Gastroesophageal sphincter (tissue), 4 donors: ENCODE results near the gene ZNF765. TPM values are rescaled to one million over a fixed set of nuclear protein-coding genes. Genes with fewer than 3 reads are reported as not detected.
"Not testable (repeated sequence)": the region's sequence is repeated elsewhere in the genome, so short reads cannot be mapped to it uniquely, and the experiment has no call there.

Experiments
- ATAC-seq: fragments of 150-250 bp; one replicate; pipeline ENCODE4 v1.9.1; 2016; ENCODE audit warnings: mild to moderate bottlenecking, moderate library complexity
- H3K27ac ChIP-seq, 4 donors: fragments of 200-600 bp; sonication (generic) in 3 of 4; 1 replicate in 3 of 4; 2 replicates in 1 of 4; pipeline ENCODE4 v1.5.1; 2016 to 2019
- H3K27me3 ChIP-seq: fragments of 200-600 bp; sonication (generic); one replicate; pipeline ENCODE4 v1.5.1; 2019
- H3K36me3 ChIP-seq, 2 donors: fragments of 200-600 bp; sonication (generic); one replicate each; pipeline ENCODE4 v1.5.1; 2019; ENCODE audit warnings: control low read depth in 1 of 2
- H3K4me1 ChIP-seq, 3 donors: fragments of 200-600 bp; sonication (generic); 1 replicate in 2 of 3; 2 replicates in 1 of 3; pipeline ENCODE4 v1.5.1; 2016 to 2019; ENCODE audit warnings: control low read depth in 2 of 3
- H3K4me3 ChIP-seq, 2 donors: fragments of 200-600 bp; sonication (generic); one replicate each; pipeline ENCODE4 v1.5.1; 2019; ENCODE audit warnings: mild to moderate bottlenecking in 1 of 2, moderate library complexity in 1 of 2
- H3K9me3 ChIP-seq, 3 donors: fragments of 200-600 bp; sonication (generic); one replicate each; pipeline ENCODE4 v1.5.1; 2017 to 2019; ENCODE audit warnings: control low read depth in 2 of 3
- EP300 ChIP-seq: sonication (generic); formaldehyde crosslinking; IDR thresholded peaks from one replicate; pipeline ENCODE4 v1.6.1; 2017; ENCODE audit warnings: antibody characterized with exemption, mild to moderate bottlenecking
- POLR2A ChIP-seq, 2 donors: fragments of 450-650 bp; IDR thresholded peaks; one replicate each; pipeline ENCODE4 v1.6.1; 2017; ENCODE audit warnings: antibody characterized with exemption in 2 of 2, mild to moderate bottlenecking in 2 of 2, moderate library complexity in 1 of 2
- POLR2AphosphoS5 ChIP-seq: sonication (generic); formaldehyde crosslinking; IDR thresholded peaks from one replicate; pipeline ENCODE4 v1.6.1; 2017; ENCODE audit warnings: antibody characterized with exemption
- WGBS, 2 donors: methylation state at CpG; one replicate each; pipeline ENCODE4 v1.1.5; 2018; ENCODE audit warnings: low coverage in 1 of 2; 5-methylcytosine and 5-hydroxymethylcytosine counted together
- total RNA-seq, 4 donors: library from RNA; depleted of rRNA; stranded (reverse); fragments of >200 nt; gene quantifications; one replicate each; pipeline ENCODE4 v1.1.0, GENCODE V29; 2016
- TF ChIP-seq, protein P1 (sequence below), 4 experiments: fragments of 200-600 bp in 2 of 4; fragments of 450-650 bp in 2 of 4; sonication (generic) in 1 of 4; IDR thresholded peaks; one replicate each; pipeline ENCODE4 v1.5.1; 2017 to 2019; ENCODE audit warnings: antibody characterized with exemption in 4 of 4, mild to moderate bottlenecking in 2 of 4, moderate library complexity in 2 of 4

Gene ZNF765
- total RNA-seq, 4 donors from 2014 or later, result 7.3 to 13.4 (median 8.2) TPM

DNA sequence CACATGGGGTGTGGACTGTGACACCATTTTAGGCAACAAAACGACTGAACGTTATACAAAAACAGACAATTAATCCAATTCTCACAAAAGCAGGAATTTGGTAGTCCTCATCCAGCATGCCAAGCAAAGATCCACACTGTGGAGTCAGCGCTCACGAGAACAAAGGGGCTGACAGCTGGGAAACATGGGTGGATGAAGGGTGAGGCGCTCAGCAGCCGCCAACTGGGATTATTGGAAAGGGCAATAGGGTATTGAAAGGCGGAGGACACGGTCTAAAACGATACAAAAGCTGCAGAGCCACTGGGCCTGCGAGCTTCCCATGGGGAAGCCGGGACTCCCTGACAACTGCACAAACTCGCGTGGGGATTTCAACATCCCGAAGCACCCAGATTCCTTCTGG, 67.9 kb downstream of the ZNF765 start:
- Histone ChIP-seq H3K4me3 (no peak overlapping the region), H3K27me3 (peaks cover 31% of the 10 kb centered on the region), H3K9me3 (peaks cover 0 to 11% (median 0%) of the 10 kb centered on the region in 3 donors), H3K4me1 (peaks cover 0 to 9% (median 0%) of the 10 kb centered on the region in 3 donors), H3K27ac (peak overlapping the region in 1 of 4 donors; percentile 61), H3K36me3 (no peaks in the 10 kb centered on the region)
- TF ChIP-seq POLR2AphosphoS5 (no peak), POLR2A (IDR thresholded peaks at IDR 0.05) (no peak), EP300 (no peak)
- TF ChIP-seq, protein P1, sequence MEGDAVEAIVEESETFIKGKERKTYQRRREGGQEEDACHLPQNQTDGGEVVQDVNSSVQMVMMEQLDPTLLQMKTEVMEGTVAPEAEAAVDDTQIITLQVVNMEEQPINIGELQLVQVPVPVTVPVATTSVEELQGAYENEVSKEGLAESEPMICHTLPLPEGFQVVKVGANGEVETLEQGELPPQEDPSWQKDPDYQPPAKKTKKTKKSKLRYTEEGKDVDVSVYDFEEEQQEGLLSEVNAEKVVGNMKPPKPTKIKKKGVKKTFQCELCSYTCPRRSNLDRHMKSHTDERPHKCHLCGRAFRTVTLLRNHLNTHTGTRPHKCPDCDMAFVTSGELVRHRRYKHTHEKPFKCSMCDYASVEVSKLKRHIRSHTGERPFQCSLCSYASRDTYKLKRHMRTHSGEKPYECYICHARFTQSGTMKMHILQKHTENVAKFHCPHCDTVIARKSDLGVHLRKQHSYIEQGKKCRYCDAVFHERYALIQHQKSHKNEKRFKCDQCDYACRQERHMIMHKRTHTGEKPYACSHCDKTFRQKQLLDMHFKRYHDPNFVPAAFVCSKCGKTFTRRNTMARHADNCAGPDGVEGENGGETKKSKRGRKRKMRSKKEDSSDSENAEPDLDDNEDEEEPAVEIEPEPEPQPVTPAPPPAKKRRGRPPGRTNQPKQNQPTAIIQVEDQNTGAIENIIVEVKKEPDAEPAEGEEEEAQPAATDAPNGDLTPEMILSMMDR (IDR thresholded peaks at IDR 0.05), result no peak
- 35 to 37% methylated on average over 7 to 13 of the region's 14 CpGs for WGBS, 2 donors
- no peak for ATAC-seq

DNA sequence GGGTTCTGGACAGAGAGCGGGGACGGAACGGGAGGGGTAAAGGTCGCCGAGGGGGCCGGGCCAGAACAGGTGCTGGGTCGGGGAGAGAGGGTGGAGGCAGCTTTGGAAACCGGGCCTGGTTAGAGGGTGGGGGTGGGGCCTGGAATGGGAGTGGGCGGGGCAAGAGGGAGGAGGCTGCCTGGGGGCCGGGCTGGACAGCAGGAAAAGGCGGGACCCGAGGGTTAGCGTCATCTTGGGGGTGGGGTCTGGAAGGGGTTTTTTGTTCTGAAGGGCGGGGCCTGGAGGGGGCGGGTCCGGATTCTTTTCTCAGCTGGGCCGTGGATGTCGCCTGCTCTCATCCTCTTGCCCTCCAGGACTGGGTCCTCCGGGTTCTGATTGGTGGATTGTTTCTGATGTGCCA, 68.3 kb downstream of the ZNF765 start:
- TF ChIP-seq, protein P1 (IDR thresholded peaks at IDR 0.05), result no peak
- TF ChIP-seq EP300, result no peak
- no peak for TF ChIP-seq POLR2A (IDR thresholded peaks at IDR 0.05)
- TF ChIP-seq POLR2AphosphoS5, result no peak
- H3K9me3 ChIP-seq, result peaks cover 0 to 7% (median 0%) of the 10 kb centered on the region in 3 donors
- H3K4me3 ChIP-seq, result no peak overlapping the region
- H3K4me1 ChIP-seq, result peaks cover 0 to 12% (median 0%) of the 10 kb centered on the region in 3 donors
- no peaks in the 10 kb centered on the region for H3K36me3 ChIP-seq
- peak; percentile 50 for ATAC-seq
- H3K27ac ChIP-seq, result peak overlapping the region in 2 of 4 donors; percentile 40 to 61
- WGBS, 2 donors, result 0 to 11% methylated on average over 2 to 5 of the region's 19 CpGs
- H3K27me3 ChIP-seq, result peaks cover 31% of the 10 kb centered on the region

DNA sequence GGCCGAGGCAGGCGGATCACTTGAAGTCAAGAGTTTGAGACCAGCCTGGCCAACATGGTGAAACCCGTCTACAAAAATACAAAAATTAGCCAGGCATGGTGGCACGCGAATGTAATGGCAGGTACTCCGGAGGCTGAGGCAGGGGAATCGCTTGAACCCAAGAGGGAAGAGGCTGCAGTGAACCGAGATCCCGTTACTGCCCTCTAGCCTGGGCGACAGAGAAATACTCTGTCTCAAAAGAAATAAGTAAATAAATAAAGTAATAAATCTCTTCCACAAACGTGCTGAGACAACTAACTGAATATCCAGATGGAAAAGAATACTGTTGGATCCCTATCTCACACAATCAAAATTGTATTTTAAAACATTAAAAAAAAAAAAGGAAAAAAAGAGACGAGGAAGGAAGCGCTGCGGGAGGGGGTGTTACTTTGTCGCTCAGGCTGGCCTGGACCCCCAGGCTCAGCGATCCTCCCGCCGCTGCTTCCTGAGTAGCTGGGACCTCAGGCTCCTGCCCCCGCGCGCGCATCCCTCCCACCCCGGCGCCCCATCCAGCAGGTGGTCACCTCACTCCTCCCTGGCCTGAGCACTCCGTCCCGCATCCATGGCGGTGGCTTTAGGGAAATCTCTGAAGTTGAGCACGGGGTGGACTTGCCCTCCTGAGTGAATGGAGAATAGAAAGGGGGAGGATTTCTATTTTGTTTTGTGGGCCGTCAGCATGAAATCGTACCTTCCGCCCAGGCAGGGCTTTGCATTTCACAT, 72.0 kb downstream of the ZNF765 start:
- Histone ChIP-seq H3K36me3 (no peaks in the 10 kb centered on the region), H3K4me3 (peak overlapping the region; percentile 74 to 84), H3K27ac (peak overlapping the region in 3 of 4 donors; percentile 68 to 81 (median 79)), H3K9me3 (no peaks in the 10 kb centered on the region), H3K4me1 (peaks cover 0 to 17% (median 0%) of the 10 kb centered on the region in 3 donors), H3K27me3 (peaks cover 31% of the 10 kb centered on the region)
- WGBS, 2 donors, result 10 to 25% methylated on average over 9 to 14 of the region's 31 CpGs
- peak; percentile 37 for ATAC-seq
- no peak for TF ChIP-seq EP300
- TF ChIP-seq POLR2AphosphoS5, result no peak
- TF ChIP-seq, protein P1 (IDR thresholded peaks at IDR 0.05), result no peak
- TF ChIP-seq POLR2A (IDR thresholded peaks at IDR 0.05), result no peak

DNA sequence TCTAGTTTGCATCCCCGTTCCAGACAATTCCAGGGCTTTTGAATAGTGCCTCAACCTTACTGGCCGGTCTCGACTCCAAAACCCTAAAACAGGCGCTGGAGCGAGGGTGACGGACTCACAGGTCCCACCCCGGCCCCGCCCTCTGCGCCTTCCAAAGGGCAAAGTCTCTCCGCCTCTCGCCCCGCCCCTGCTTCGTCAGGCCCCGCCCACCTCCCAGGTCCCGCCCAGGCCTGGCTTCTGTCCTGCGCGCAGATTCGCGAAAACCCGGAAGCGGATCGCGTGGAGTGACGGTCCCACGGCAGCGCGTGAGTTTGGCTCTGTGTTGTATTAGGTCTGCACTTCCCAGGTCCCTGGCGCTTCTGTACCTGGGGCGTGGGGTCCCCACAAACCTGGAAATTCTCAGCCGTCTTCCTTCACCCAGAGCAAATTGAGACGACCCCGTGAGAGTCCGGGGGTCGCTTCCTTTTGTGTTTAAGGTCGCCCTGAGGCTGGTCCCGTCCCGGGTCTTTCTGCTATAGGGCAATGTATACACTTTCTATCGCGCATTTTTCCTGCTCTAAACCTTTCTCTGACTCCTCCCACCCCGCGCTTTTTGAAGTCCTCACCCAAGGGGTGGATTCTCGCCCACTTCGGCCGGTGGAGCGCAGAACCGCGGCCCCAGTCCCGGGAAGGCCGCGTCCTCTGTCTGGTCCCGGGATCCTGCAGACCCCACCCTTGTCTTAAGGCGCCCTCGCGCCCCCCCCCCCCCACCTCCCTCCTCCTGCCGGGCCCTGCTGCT, 72.7 kb downstream of the ZNF765 start, which contains the start of gene ZNF813:
Gene ZNF813 (plus strand): TSS at position 249 of the 778 bp plus-strand sequence. CDS start 16,090 bp downstream, outside the sequence.
- peak; percentile 96 for ATAC-seq
- TF ChIP-seq POLR2A (IDR thresholded peaks at IDR 0.05) (no peak), POLR2AphosphoS5 (peak; percentile 78)

DNA sequence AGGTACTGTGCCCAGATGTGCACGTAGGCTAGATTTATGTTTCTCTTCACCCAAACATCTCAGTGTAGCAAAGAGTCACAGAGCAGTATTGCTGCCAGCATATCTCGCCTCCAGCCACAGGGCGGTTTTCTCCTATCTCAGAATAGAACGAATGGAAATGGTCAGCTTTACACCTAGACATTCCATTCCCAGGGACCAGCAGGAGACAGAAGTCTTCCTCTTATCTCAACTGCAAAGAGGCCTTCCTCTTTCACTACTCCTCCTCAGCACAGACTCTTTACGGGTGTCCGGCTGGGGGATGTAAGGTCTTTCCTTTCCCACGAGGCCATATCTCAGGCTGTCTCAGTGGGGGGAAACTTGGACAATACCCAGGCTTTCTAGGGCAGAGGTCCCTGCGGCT, 73.7 kb downstream of the ZNF765 start:
- Histone ChIP-seq H3K4me3 (peak overlapping the region in 1 of 2 donors; percentile 74), H3K36me3 (peaks cover 0 to 15% of the 10 kb centered on the region in 2 donors), H3K27me3 (peaks cover 22% of the 10 kb centered on the region), H3K4me1 (peaks cover 0 to 17% (median 0%) of the 10 kb centered on the region in 3 donors)
- not testable (repeated sequence) for H3K27ac ChIP-seq, H3K9me3 ChIP-seq, ATAC-seq
- 27 to 28% methylated on average over 3 to 6 of the region's 8 CpGs for WGBS, 2 donors

More for the DNA sequence above, 72.7 kb downstream of the ZNF765 start, which contains the start of gene ZNF813:
- 0% methylated on average over 3 to 13 of the region's 55 CpGs for WGBS, 2 donors
- Histone ChIP-seq H3K4me3 (peak within 1 kb of the TSS; percentile 74 to 84), H3K36me3 (peaks cover 0 to 5% of the 10 kb centered on the region in 2 donors), H3K9me3 (no peaks in the 10 kb centered on the region), H3K27ac (peak within 1 kb of the TSS; percentile 39 to 81 (median 74)), H3K27me3 (peaks cover 31% of the 10 kb centered on the region), H3K4me1 (peaks cover 0 to 17% (median 0%) of the 10 kb centered on the region in 3 donors)
